Measurements from ENCODE around the gene TTC24.
A peak's percentile ranks its signal among the peaks of the same experiment; 100 is the strongest.
"Not testable (repeated sequence)": the region's sequence is repeated elsewhere in the genome, so short reads cannot be mapped to it uniquely, and the experiment has no call there.

Gene TTC24

GRCh38 chr1:156610072-156610471 lies 30.5 kb downstream of the TTC24 start:
- not testable (repeated sequence) for H3K4me3 ChIP-seq (ENCODE audit: low read depth, low read length); H3K9me3 ChIP-seq (ENCODE audit: control insufficient read depth, insufficient read depth, low read length); H3K36me3 ChIP-seq (ENCODE audit: control insufficient read depth, insufficient read depth, low read length); H3K27ac ChIP-seq (ENCODE audit: low read depth, low read length); H3K9ac ChIP-seq (ENCODE audit: low read depth, low read length); H3K4me1 ChIP-seq (ENCODE audit: control insufficient read depth, insufficient read depth, low read length); H3K27me3 ChIP-seq (ENCODE audit: control insufficient read depth, insufficient read depth, low read length)

- Histone ChIP-seq H3K9ac (ENCODE audit: low read depth, low read length) (no peak overlapping the region), H3K4me3 (ENCODE audit: low read depth, low read length) (no peak overlapping the region), H3K4me1 (ENCODE audit: control insufficient read depth, insufficient read depth, low read length) (no peaks in the 10 kb centered on the region), H3K27me3 (ENCODE audit: control insufficient read depth, insufficient read depth, low read length) (no peaks in the 10 kb centered on the region; the same call in 1 of the 2 replicates), H3K27ac (ENCODE audit: low read depth, low read length) (no peak overlapping the region), H3K36me3 (ENCODE audit: control insufficient read depth, insufficient read depth, low read length) (no peaks in the 10 kb centered on the region), H3K9me3 (ENCODE audit: control insufficient read depth, insufficient read depth, low read length) (no peaks in the 10 kb centered on the region)
Observed at GRCh38 chr1:156612666-156613065, 33.1 kb downstream of the TTC24 start.

DNA sequence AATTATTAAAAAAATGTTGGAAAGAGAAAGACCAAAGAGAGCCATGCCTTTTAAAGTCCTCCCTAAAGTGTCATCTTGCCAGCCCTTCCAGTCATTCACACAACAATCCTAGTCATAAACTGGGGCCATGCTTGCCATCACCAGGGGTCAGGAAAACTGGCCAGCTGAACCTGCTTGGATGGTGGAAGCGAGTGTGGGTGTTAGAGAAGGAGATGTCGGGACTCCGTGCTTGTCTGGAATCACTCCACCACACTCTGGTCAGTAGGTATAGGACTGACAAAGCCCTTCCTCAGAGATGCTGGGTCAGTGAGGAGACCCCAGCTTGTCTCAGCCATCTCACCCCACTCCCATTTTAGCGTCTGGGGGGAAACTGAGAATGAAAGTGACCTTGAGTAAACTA lies 36.4 kb downstream of the TTC24 start:
- Histone ChIP-seq H3K4me1 (ENCODE audit: control insufficient read depth, insufficient read depth, low read length) (no peaks in the 10 kb centered on the region), H3K27me3 (ENCODE audit: control insufficient read depth, insufficient read depth, low read length) (peaks cover 16% of the 10 kb centered on the region), H3K27ac (ENCODE audit: low read depth, low read length) (no peak overlapping the region), H3K9me3 (ENCODE audit: control insufficient read depth, insufficient read depth, low read length) (no peaks in the 10 kb centered on the region), H3K4me3 (ENCODE audit: low read depth, low read length) (no peak overlapping the region), H3K9ac (ENCODE audit: low read depth, low read length) (no peak overlapping the region), H3K36me3 (ENCODE audit: control insufficient read depth, insufficient read depth, low read length) (no peaks in the 10 kb centered on the region)

GRCh38 chr1:156616463-156616862 lies 36.9 kb downstream of the TTC24 start:
- Histone ChIP-seq H3K9me3 (ENCODE audit: control insufficient read depth, insufficient read depth, low read length) (no peaks in the 10 kb centered on the region), H3K9ac (ENCODE audit: low read depth, low read length) (no peak overlapping the region), H3K4me3 (ENCODE audit: low read depth, low read length) (no peak overlapping the region), H3K27ac (ENCODE audit: low read depth, low read length) (no peak overlapping the region), H3K4me1 (ENCODE audit: control insufficient read depth, insufficient read depth, low read length) (no peaks in the 10 kb centered on the region), H3K27me3 (ENCODE audit: control insufficient read depth, insufficient read depth, low read length) (peaks cover 21% of the 10 kb centered on the region), H3K36me3 (ENCODE audit: control insufficient read depth, insufficient read depth, low read length) (no peaks in the 10 kb centered on the region)

DNA sequence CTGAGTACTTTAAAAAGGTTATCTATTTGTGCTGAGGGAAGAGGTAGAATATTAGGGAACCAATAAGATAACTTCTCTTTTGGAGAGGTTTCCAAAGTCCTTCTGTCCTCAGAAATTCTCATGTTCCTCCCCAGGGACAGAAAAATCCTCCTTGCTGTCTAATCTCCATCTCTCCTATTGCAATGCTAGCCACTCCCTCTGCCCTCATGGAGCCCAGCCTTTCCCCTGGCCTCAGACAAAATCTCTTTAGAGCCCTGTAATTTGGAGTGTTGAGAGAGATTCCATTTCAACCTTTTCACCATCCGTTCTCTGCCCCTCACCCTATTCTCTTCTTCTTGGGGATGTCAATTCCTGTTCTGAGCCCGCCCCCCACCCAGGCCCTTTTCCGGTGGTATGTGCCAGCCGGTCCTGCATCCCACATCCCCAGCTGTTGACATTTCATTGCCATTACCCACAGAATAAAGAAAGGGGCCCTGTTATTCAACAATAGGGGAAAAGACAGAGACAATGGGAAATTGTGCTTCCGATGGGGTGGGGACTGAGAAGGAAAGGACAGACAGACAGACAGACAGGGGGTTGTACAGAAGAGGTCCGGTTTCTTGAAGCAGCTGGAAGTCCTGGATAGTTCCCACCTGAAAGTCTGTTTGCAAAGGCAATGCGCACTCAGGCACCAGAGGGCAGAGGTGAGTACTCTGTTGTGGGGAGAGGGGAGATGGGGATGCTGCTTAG lies 39.5 kb downstream of the TTC24 start, which contains the start of gene HAPLN2:
HAPLN2 (plus strand) TSS at position 563 of the 729 bp plus-strand sequence. CDS start 4,076 bp downstream, outside the sequence.
- peaks cover 45% of the 10 kb centered on the region for H3K27me3 ChIP-seq (ENCODE audit: control insufficient read depth, insufficient read depth, low read length)
- H3K9ac ChIP-seq (ENCODE audit: low read depth, low read length): no peak within 1 kb of the TSS
- H3K36me3 ChIP-seq (ENCODE audit: control insufficient read depth, insufficient read depth, low read length): no peaks in the 10 kb centered on the region
- no peak within 1 kb of the TSS; the same call in 1 of the 2 replicates for H3K4me3 ChIP-seq (ENCODE audit: low read depth, low read length)
- H3K4me1 ChIP-seq (ENCODE audit: control insufficient read depth, insufficient read depth, low read length): no peaks in the 10 kb centered on the region
- no peaks in the 10 kb centered on the region for H3K9me3 ChIP-seq (ENCODE audit: control insufficient read depth, insufficient read depth, low read length)
- no peak within 1 kb of the TSS for H3K27ac ChIP-seq (ENCODE audit: low read depth, low read length)

- Histone ChIP-seq H3K4me1 (ENCODE audit: control insufficient read depth, insufficient read depth, low read length) (no peaks in the 10 kb centered on the region), H3K9me3 (ENCODE audit: control insufficient read depth, insufficient read depth, low read length) (no peaks in the 10 kb centered on the region), H3K36me3 (ENCODE audit: control insufficient read depth, insufficient read depth, low read length) (no peaks in the 10 kb centered on the region), H3K9ac (ENCODE audit: low read depth, low read length) (no peak overlapping the region), H3K27me3 (ENCODE audit: control insufficient read depth, insufficient read depth, low read length) (peaks cover 51% of the 10 kb centered on the region), H3K4me3 (ENCODE audit: low read depth, low read length) (no peak overlapping the region), H3K27ac (ENCODE audit: low read depth, low read length) (no peak overlapping the region)
Observed at GRCh38 chr1:156619582-156619955, 40.0 kb downstream of the TTC24 start.

DNA sequence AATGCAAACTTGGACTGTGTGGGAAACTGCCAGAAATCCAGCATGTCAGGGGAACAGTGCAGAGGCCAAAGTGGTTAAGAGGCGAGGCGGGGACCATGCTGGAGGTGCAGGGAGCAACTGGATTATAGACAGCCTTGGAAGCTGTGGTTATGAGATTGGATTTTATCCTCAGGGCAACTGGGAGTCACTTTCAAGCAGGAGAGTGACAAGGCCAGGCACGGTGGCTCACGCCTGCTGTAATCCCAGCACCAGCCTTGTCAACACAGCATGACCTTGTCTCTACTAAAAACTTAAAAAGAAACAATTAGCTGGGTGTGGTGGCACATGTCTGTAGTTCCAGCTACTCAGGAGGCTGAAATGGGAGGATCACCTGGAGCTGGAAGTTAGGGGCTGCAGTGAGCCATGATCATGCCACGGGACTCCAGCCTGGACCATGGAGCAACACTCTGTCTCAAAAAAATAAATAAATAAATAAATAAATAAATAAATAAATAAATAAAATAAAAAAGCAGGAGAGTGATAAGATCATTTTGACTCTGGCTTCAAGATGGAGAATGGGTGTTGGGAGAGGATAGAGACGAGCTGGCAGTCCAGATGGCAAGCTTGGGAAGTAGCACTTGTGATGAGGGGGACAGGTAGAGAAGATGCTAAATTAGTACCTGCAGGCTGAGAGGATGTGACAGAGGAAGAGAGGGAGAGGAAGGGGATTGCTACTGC lies 43.2 kb downstream of the TTC24 start:
- Histone ChIP-seq H3K9ac (ENCODE audit: low read depth, low read length) (no peak overlapping the region), H3K4me1 (ENCODE audit: control insufficient read depth, insufficient read depth, low read length) (peaks cover 3% of the 10 kb centered on the region), H3K27ac (ENCODE audit: low read depth, low read length) (no peak overlapping the region), H3K4me3 (ENCODE audit: low read depth, low read length) (no peak overlapping the region), H3K36me3 (ENCODE audit: control insufficient read depth, insufficient read depth, low read length) (no peaks in the 10 kb centered on the region), H3K9me3 (ENCODE audit: control insufficient read depth, insufficient read depth, low read length) (no peaks in the 10 kb centered on the region), H3K27me3 (ENCODE audit: control insufficient read depth, insufficient read depth, low read length) (peaks cover 73% of the 10 kb centered on the region)

- H3K4me3 ChIP-seq (ENCODE audit: low read depth, low read length): peak overlapping the region; percentile 74
- no peak overlapping the region for H3K27ac ChIP-seq (ENCODE audit: low read depth, low read length)
- peaks cover 3% of the 10 kb centered on the region for H3K4me1 ChIP-seq (ENCODE audit: control insufficient read depth, insufficient read depth, low read length)
- H3K36me3 ChIP-seq (ENCODE audit: control insufficient read depth, insufficient read depth, low read length): no peaks in the 10 kb centered on the region
- H3K9ac ChIP-seq (ENCODE audit: low read depth, low read length): no peak overlapping the region
- H3K9me3 ChIP-seq (ENCODE audit: control insufficient read depth, insufficient read depth, low read length): no peaks in the 10 kb centered on the region
- H3K27me3 ChIP-seq (ENCODE audit: control insufficient read depth, insufficient read depth, low read length): peaks cover 73% of the 10 kb centered on the region
Observed at GRCh38 chr1:156623946-156624813, 44.7 kb downstream of the TTC24 start.

DNA sequence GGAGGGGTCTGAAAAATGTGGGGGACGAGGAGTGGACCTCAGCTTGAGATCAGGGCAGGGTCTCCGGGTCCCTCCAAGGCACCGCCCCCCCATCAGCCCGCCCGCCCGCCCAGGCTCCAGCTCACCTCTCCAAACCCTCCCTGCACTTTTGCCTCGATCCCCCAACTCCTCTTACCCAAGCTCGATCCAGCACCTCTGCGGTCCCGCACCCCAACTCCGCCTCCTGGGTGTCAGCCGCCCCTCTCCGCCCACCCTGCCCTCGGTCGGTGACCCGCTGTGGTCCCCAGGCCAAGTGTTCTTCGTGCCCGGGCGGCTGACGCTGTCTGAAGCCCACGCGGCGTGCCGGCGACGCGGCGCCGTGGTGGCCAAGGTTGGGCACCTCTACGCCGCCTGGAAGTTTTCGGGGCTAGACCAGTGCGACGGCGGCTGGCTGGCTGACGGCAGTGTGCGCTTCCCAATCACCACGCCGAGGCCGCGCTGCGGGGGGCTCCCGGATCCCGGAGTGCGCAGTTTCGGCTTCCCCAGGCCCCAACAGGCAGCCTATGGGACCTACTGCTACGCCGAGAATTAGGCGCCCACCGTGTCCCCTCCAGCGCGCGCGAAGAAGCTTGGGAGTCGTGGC lies 45.4 kb downstream of the TTC24 start:
- Histone ChIP-seq H3K9me3 (ENCODE audit: control insufficient read depth, insufficient read depth, low read length) (no peaks in the 10 kb centered on the region), H3K4me3 (ENCODE audit: low read depth, low read length) (peak overlapping the region; percentile 74), H3K36me3 (ENCODE audit: control insufficient read depth, insufficient read depth, low read length) (no peaks in the 10 kb centered on the region), H3K27me3 (ENCODE audit: control insufficient read depth, insufficient read depth, low read length) (peaks cover 67% of the 10 kb centered on the region), H3K4me1 (ENCODE audit: control insufficient read depth, insufficient read depth, low read length) (peaks cover 3% of the 10 kb centered on the region), H3K9ac (ENCODE audit: low read depth, low read length) (no peak overlapping the region), H3K27ac (ENCODE audit: low read depth, low read length) (no peak overlapping the region)

DNA sequence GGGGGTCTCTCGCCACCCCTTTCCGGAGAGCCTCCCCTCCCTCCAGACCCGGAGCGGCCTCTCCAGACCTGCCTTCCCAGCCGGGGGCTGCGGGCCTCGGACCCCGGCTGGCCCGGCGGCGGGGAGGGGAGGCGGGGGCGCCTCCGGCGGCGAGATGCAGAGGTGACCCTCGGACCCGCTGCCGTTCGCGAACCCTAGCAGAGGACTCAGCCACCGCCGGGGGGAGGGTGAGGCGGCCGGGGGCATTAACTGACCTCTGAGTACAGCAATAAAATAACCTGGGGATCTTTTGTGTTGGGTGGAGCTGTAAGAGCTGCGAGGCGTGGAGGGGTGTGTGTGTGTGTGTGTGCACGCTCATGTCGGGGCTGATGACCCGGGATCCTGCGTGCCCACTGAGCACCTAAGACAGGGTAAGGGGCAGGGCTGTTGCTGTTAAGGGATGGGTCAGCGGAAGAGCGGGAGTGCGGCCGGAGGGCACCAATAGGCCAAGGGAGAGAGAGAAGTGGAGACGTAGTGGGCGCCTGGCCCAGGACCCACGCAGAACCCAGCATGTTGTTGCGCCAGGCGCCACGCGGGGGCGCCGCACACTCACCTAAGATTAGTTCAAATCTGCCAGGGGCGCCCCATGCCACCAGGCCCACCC lies 46.0 kb downstream of the TTC24 start:
- Histone ChIP-seq H3K4me3 (ENCODE audit: low read depth, low read length) (peak overlapping the region; percentile 74), H3K27ac (ENCODE audit: low read depth, low read length) (no peak overlapping the region)

More for the DNA sequence above, 46.0 kb downstream of the TTC24 start:
- H3K4me1 ChIP-seq (ENCODE audit: control insufficient read depth, insufficient read depth, low read length): peaks cover 3% of the 10 kb centered on the region
- H3K36me3 ChIP-seq (ENCODE audit: control insufficient read depth, insufficient read depth, low read length): no peaks in the 10 kb centered on the region
- H3K27me3 ChIP-seq (ENCODE audit: control insufficient read depth, insufficient read depth, low read length): peaks cover 61% of the 10 kb centered on the region
- no peak overlapping the region for H3K9ac ChIP-seq (ENCODE audit: low read depth, low read length)
- no peaks in the 10 kb centered on the region for H3K9me3 ChIP-seq (ENCODE audit: control insufficient read depth, insufficient read depth, low read length)
